Spleen (tissue), 11 donors: ENCODE results near the gene ZNF544. TPM values are rescaled to one million over a fixed set of nuclear protein-coding genes. Genes with fewer than 3 reads are reported as not detected.

Experiments used
- DNase-seq: peaks from one replicate; pipeline ENCODE4 v3.0.0-alpha.2; 2020
- H3K27ac ChIP-seq, 8 donors: fragments of 200-600 bp; sonication (generic) in 7 of 8; 1 replicate in 4 of 8; 2 replicates in 4 of 8; pipeline versions ENCODE4 v1.5.0 to v1.8.0; 2016 to 2021; ENCODE audit warnings: inconsistent platforms in 4 of 8, mild to moderate bottlenecking in 4 of 8, moderate library complexity in 1 of 8
- H3K27me3 ChIP-seq, 7 donors: fragments of 200-600 bp; sonication (generic) in 6 of 7; replicated peaks in 1 of 7; 1 replicate in 4 of 7; 2 replicates in 3 of 7; pipeline versions ENCODE4 v1.5.0 to v1.8.0; 2016 to 2021; ENCODE audit warnings: inconsistent platforms in 3 of 7, mild to moderate bottlenecking in 1 of 7
- H3K36me3 ChIP-seq, 6 donors: fragments of 200-600 bp; sonication (generic) in 5 of 6; 1 replicate in 4 of 6; 2 replicates in 2 of 6; pipeline versions ENCODE4 v1.5.0 to v1.8.0; 2016 to 2021; ENCODE audit warnings: inconsistent platforms in 2 of 6
- H3K4me1 ChIP-seq, 6 donors: fragments of 200-600 bp; sonication (generic) in 5 of 6; 1 replicate in 3 of 6; 2 replicates in 3 of 6; pipeline versions ENCODE4 v1.5.0 to v1.8.0; 2016 to 2021; ENCODE audit warnings: inconsistent platforms in 3 of 6
- H3K4me3 ChIP-seq, 8 donors: fragments of 200-600 bp; sonication (generic) in 7 of 8; 1 replicate in 4 of 8; 2 replicates in 4 of 8; pipeline versions ENCODE4 v1.5.0 to v1.8.0; 2016 to 2021; ENCODE audit warnings: inconsistent platforms in 4 of 8, mild to moderate bottlenecking in 4 of 8, moderate library complexity in 2 of 8
- H3K9me3 ChIP-seq, 8 donors: fragments of 200-600 bp; sonication (generic) in 7 of 8; 1 replicate in 4 of 8; 2 replicates in 4 of 8; pipeline versions ENCODE4 v1.5.0 to v1.8.0; 2016 to 2021; ENCODE audit warnings: inconsistent platforms in 4 of 8
- POLR2A ChIP-seq, 3 donors: fragments of 450-650 bp; IDR thresholded peaks; one replicate each; pipeline ENCODE4 v1.5.1; 2017; ENCODE audit warnings: antibody characterized with exemption in 3 of 3, mild to moderate bottlenecking in 1 of 3
- POLR2AphosphoS5 ChIP-seq, 3 donors: sonication (generic); formaldehyde crosslinking; IDR thresholded peaks; one replicate each; pipeline ENCODE4 v1.5.1; 2017; ENCODE audit warnings: antibody characterized with exemption in 3 of 3
- WGBS, 5 donors: extraction: QIAGEN DNeasy Blood & Tissue Kit in 3 of 5; methylation state at CpG; one replicate each; pipeline versions ENCODE4 v1.1.5 to v1.1.7; 2013 to 2018; 5-methylcytosine and 5-hydroxymethylcytosine counted together
- intact Hi-C: fragments of 100-400 bp; cut with DNase I; formaldehyde crosslinking; loops from one replicate; pipeline ENCODE4 v1.15.0; 2023; ENCODE audit warnings: low total_unique reads
- polyA plus RNA-seq, 3 donors: library from polyadenylated mRNA; stranded (reverse); fragments of 200-250 nt; gene quantifications; one replicate each; pipeline ENCODE4 v1.2.1, GENCODE V29; 2013
- total RNA-seq, 7 donors: library from RNA; depleted of rRNA in 3 of 7; stranded (reverse); fragments of >200 nt in 3 of 7; fragmentation: NEBNext Ultra II Directional in 4 of 7; extraction: Animal tissue kit (Norgen Biotek cat#: 25700) in 4 of 7; gene quantifications; one replicate each; pipeline versions ENCODE4 v1.1.0 to v1.2.1, GENCODE V29; 2016 to 2021
- TF ChIP-seq, protein P1 (sequence below), 11 experiments: fragments of 200-600 bp in 7 of 11; fragments of 450-650 bp in 4 of 11; sonication (generic) in 4 of 11; IDR thresholded peaks in 8 of 11; conservative IDR thresholded peaks in 3 of 11; 1 replicate in 7 of 11; 2 replicates in 4 of 11; pipeline versions ENCODE4 v1.4.0 to v1.8.0; 2016 to 2021; ENCODE audit warnings: antibody characterized with exemption in 11 of 11, inconsistent platforms in 4 of 11, mild to moderate bottlenecking in 1 of 11
- donor health status: healthy with polysubstance abuse.
- donor health status: DM: no; HTN: no; CAD: no; lungs with moderate emphysema.
- donor health status: DM: no; HTN: no; CAD: no.
- donor health status: Bipolar disorder and iron deficiency.
- donor health status: healthy.
- donor health status: DM: no; HTN: no; CAD: no.
- donor health status: DM: yes; HTN: yes; CAD: no.

ZNF544 gene
- total and polyA plus RNA-seq, 10 donors, result 12.5 to 58.5 (median 32.3) TPM

DNA sequence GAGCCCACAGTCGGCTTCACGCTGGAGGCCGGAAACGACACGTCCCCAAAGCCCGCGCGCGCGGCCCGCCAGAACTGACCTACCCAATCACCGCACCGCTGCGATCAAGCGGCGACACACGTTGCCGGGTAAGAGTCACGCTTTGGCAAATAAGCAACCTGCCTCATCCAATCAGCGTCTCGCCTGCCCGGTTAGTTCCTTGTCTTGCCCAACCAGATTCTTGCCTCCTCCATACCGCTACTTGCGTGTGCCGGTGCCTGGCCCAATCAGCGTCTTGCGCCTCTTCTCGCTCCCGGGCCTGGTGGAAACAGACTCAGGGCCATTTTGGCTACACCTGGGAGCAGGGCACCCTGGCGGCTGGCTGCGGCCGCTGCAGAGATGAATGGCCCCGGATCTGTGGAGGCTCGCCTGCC, 11.6 kb upstream of the ZNF544 start:
- Histone ChIP-seq H3K4me3 (no peak overlapping the region), H3K27ac (no peak overlapping the region), H3K27me3 (no peaks in the 10 kb centered on the region), H3K4me1 (no peaks in the 10 kb centered on the region), H3K9me3 (peaks cover 39 to 100% (median 99%) of the 10 kb centered on the region in 8 donors), H3K36me3 (peaks cover 12 to 21% (median 16%) of the 10 kb centered on the region in 6 donors)
- 49 to 67% (median 54%) methylated on average over 25 to 34 of the region's 34 CpGs for WGBS, 5 donors
- no peak for DNase-seq
- intact Hi-C loops, result no loop called here
- TF ChIP-seq POLR2A (IDR thresholded peaks at IDR 0.05), result no peak
- TF ChIP-seq POLR2AphosphoS5 (IDR thresholded peaks at IDR 0.05), result peak in 1 of 3 donors; percentile 11

DNA sequence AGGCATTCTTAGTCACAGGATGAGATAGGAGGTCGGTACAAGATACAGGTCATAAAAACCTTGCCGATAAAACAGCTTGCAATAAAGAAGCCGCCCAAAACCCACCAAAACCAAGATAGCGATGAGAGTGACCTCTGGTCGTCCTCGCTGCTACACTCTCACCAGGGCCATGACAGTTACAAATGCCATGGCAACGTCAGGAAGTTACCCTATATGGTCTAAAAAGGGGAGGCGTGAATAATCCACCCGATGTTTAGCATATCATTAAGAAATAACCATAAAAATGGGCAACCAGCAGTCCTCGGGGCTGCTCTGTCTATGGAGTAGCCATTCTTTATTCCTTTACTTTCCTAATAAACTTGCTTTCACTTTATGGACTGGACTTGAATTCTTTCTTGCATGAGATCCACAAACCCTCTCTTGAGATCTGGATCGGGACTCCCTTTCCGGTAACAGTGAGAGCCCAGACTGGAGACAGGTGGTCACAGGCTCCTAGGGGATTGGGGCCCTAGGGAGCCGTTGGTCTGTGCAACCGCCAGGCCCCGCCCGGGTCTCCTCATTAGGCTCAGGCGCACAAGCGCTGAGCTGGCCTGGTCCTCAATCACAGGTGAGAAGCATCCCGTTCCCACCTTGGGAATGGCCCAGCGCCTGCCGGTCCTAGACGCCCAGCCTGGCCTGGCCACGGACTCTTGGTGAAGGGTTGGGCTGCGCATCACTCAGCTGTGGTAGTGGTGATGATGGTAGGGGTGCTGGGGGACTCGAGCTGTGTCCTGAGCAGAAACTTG, 10.9 kb upstream of the ZNF544 start:
- Histone ChIP-seq H3K4me1 (no peaks in the 10 kb centered on the region), H3K36me3 (peaks cover 5 to 13% (median 9%) of the 10 kb centered on the region in 6 donors), H3K4me3 (no peak overlapping the region), H3K9me3 (peaks cover 32 to 100% (median 98%) of the 10 kb centered on the region in 8 donors), H3K27ac (no peak overlapping the region), H3K27me3 (no peaks in the 10 kb centered on the region)
- DNase-seq, result no peak
- 94 to 97% (median 96%) methylated on average over 25 of the region's 25 CpGs for WGBS, 5 donors
- TF ChIP-seq POLR2AphosphoS5 (IDR thresholded peaks at IDR 0.05) (no peak), POLR2A (IDR thresholded peaks at IDR 0.05) (no peak)
- TF ChIP-seq, protein P1, sequence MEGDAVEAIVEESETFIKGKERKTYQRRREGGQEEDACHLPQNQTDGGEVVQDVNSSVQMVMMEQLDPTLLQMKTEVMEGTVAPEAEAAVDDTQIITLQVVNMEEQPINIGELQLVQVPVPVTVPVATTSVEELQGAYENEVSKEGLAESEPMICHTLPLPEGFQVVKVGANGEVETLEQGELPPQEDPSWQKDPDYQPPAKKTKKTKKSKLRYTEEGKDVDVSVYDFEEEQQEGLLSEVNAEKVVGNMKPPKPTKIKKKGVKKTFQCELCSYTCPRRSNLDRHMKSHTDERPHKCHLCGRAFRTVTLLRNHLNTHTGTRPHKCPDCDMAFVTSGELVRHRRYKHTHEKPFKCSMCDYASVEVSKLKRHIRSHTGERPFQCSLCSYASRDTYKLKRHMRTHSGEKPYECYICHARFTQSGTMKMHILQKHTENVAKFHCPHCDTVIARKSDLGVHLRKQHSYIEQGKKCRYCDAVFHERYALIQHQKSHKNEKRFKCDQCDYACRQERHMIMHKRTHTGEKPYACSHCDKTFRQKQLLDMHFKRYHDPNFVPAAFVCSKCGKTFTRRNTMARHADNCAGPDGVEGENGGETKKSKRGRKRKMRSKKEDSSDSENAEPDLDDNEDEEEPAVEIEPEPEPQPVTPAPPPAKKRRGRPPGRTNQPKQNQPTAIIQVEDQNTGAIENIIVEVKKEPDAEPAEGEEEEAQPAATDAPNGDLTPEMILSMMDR (IDR thresholded peaks at IDR 0.05 in 8 of 11, conservative IDR thresholded peaks at IDR 0.05 in 3 of 11), result no peak
- intact Hi-C loops, result no loop called here

DNA sequence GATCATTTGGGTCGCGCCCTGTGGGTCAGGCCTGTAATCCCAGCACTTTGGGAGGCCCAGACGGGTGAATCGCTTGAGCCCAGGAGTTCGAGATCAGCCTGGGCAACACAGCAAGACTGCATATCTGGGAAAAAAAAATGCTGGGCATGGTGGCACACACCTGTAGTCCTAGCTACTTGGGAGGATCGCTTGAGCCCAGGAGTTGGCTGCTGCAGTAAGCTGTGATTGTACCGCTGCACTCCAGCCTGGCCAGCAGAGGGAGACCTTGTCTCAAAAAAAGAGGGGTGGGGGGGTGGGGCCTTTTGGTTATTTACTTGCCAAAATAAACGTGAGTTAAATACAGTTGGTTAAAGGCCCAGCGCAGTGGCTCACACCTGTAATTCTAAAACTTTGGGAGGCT, 9.8 kb upstream of the ZNF544 start:
- no peak overlapping the region for H3K27ac ChIP-seq
- peaks cover 24 to 100% (median 98%) of the 10 kb centered on the region in 8 donors for H3K9me3 ChIP-seq
- intact Hi-C loops, result no loop called here
- H3K4me3 ChIP-seq, result no peak overlapping the region
- no peak for DNase-seq
- TF ChIP-seq, protein P1 (IDR thresholded peaks at IDR 0.05 in 8 of 11, conservative IDR thresholded peaks at IDR 0.05 in 3 of 11), result peak in 5 of 11 experiments; percentile 29 to 54 (median 42)
- no peak for TF ChIP-seq POLR2AphosphoS5 (IDR thresholded peaks at IDR 0.05)
- no peaks in the 10 kb centered on the region for H3K27me3 ChIP-seq
- WGBS, 5 donors, result 50 to 55% (median 52%) methylated on average over 9 of the region's 9 CpGs
- no peaks in the 10 kb centered on the region for H3K4me1 ChIP-seq
- H3K36me3 ChIP-seq, result peaks cover 0 to 2% (median 0%) of the 10 kb centered on the region in 6 donors

GRCh38 chr19:58227964-58228584, 640 bp upstream of the ZNF544 start:
- 9 to 10% (median 9%) methylated on average over 17 to 23 of the region's 23 CpGs for WGBS, 5 donors
- no peak for DNase-seq
- H3K36me3 ChIP-seq, result peaks cover 9 to 38% (median 35%) of the 10 kb centered on the region in 6 donors
- peaks cover 0 to 87% (median 78%) of the 10 kb centered on the region in 8 donors for H3K9me3 ChIP-seq
- H3K4me3 ChIP-seq, result peak overlapping the region; percentile 65 to 89 (median 80)
- TF ChIP-seq, protein P1 (IDR thresholded peaks at IDR 0.05 in 8 of 11, conservative IDR thresholded peaks at IDR 0.05 in 3 of 11), result no peak
- TF ChIP-seq POLR2A (IDR thresholded peaks at IDR 0.05) (no peak), POLR2AphosphoS5 (IDR thresholded peaks at IDR 0.05) (no peak)
- intact Hi-C loops, result no loop called here
- no peaks in the 10 kb centered on the region for H3K27me3 ChIP-seq
- H3K4me1 ChIP-seq, result peaks cover 8 to 26% (median 16%) of the 10 kb centered on the region in 6 donors
- H3K27ac ChIP-seq, result peak overlapping the region; percentile 72 to 88 (median 85)
